A673 (cell line): ENCODE measurements around the gene KIAA0586. TPM values are rescaled to one million over a fixed set of nuclear protein-coding genes. Genes with fewer than 3 reads are reported as not detected.
"Not testable (repeated sequence)": the region's sequence is repeated elsewhere in the genome, so short reads cannot be mapped to it uniquely, and the experiment has no call there.

Source experiments
- BruUV-seq: library from RNA; stranded (reverse); fragments of 400-500 nt; replicated peaks from 2 replicates; lab custom pipeline; 2021; lab: Mats Ljungman, UMichigan
- CTCF ChIA-PET: fragments of 300-600 bp; sonication (Branson Sonifier 250); formaldehyde crosslinking; loops from one replicate; lab custom pipeline; 2022; ENCODE audit warnings: antibody characterized with exemption; lab: Charles Lee
- POLR2A ChIA-PET: fragments of 300-600 bp; sonication (Branson Sonifier 250); formaldehyde crosslinking; loops from one replicate; lab custom pipeline; 2022; ENCODE audit warnings: antibody characterized with exemption; ENCODE audit not compliant: low non-redundant PET; lab: Charles Lee
- DNase-seq: peaks from one replicate; pipeline ENCODE4 v3.0.0-alpha.2; 2015; ENCODE audit warnings: low spot score
- H3K27ac ChIP-seq: fragments of 200-600 bp; sonication (generic); 2 replicates; pipeline ENCODE4 v1.5.1; 2016; ENCODE audit warnings: mixed run types, low read depth, mild to moderate bottlenecking, mixed read lengths, antibody characterized with exemption, low read length; ENCODE audit not compliant: poor library complexity, severe bottlenecking
- H3K27me3 ChIP-seq: fragments of 200-600 bp; sonication (generic); replicated peaks from 2 replicates; pipeline ENCODE4 v1.6.1; 2017; ENCODE audit warnings: mixed run types, low read depth, mild to moderate bottlenecking, mixed read lengths, antibody characterized with exemption, low read length; ENCODE audit not compliant: insufficient read depth, poor library complexity
- H3K36me3 ChIP-seq: fragments of 200-600 bp; sonication (generic); 2 replicates; pipeline ENCODE4 v1.6.1; 2016; ENCODE audit warnings: mixed run types, mild to moderate bottlenecking, mixed read lengths, antibody characterized with exemption, low read length; ENCODE audit not compliant: insufficient read depth, poor library complexity, severe bottlenecking
- H3K4me1 ChIP-seq: fragments of 200-600 bp; sonication (generic); 2 replicates; pipeline ENCODE4 v1.6.1; 2017; ENCODE audit warnings: mixed run types, mild to moderate bottlenecking, mixed read lengths, antibody characterized with exemption, low read length; ENCODE audit not compliant: insufficient read depth, poor library complexity, severe bottlenecking
- H3K4me3 ChIP-seq: fragments of 200-600 bp; sonication (generic); 2 replicates; pipeline ENCODE4 v1.5.1; 2016; ENCODE audit warnings: low read depth, mixed run types, mild to moderate bottlenecking, mixed read lengths, low read length; ENCODE audit not compliant: poor library complexity, severe bottlenecking
- H3K9me3 ChIP-seq: fragments of 200-600 bp; sonication (generic); 2 replicates; pipeline ENCODE4 v1.6.1; 2016; ENCODE audit warnings: mixed run types, low read depth, mild to moderate bottlenecking, mixed read lengths, antibody characterized with exemption, low read length; ENCODE audit not compliant: poor library complexity, severe bottlenecking
- CTCF ChIP-seq: fragments of 300-800, 200-600 bp; sonication (generic); conservative IDR thresholded peaks from 2 replicates; pipeline ENCODE4 v1.5.1; 2017; ENCODE audit warnings: low read depth, mild to moderate bottlenecking, antibody characterized with exemption, low read length, moderate library complexity, mixed read lengths
- EZH2 ChIP-seq: fragments of 200-600 bp; sonication (generic); IDR thresholded peaks from 2 replicates; pipeline ENCODE4 v1.6.1; 2017; ENCODE audit warnings: borderline replicate concordance, low read depth, mild to moderate bottlenecking, mixed read lengths, antibody characterized with exemption, low read length; ENCODE audit not compliant: poor library complexity, severe bottlenecking
- intact Hi-C: fragments of 100-400 bp; cut with micrococcal nuclease; formaldehyde crosslinking; loops from one replicate; pipeline ENCODE4 v1.10.0; 2022; ENCODE audit not compliant: unreplicated experiment
- total RNA-seq: library from RNA; stranded (reverse); gene quantifications from 2 replicates; pipeline ENCODE4 v1.2.3, GENCODE V29; 2021

KIAA0586 gene
- total RNA-seq, 1 experiment from 2014 or later, result 45.3 TPM

- no peak for DNase-seq
- ChIA-PET POLR2A (no interaction called here), CTCF (no interaction called here)
- peaks cover 11% of the 10 kb centered on the region for H3K36me3 ChIP-seq
- BruUV-seq, result no TSS peak
- H3K27me3 ChIP-seq, result no peaks in the 10 kb centered on the region
- TF ChIP-seq EZH2, result no peak
- no peak for TF ChIP-seq CTCF
- no peak overlapping the region for H3K27ac ChIP-seq
- intact Hi-C loops, result no loop called here
- H3K4me3 ChIP-seq, result no peak overlapping the region
- H3K4me1 ChIP-seq, result no peaks in the 10 kb centered on the region
- H3K9me3 ChIP-seq, result no peaks in the 10 kb centered on the region
Measured at GRCh38 chr14:58469309-58469708, 41.8 kb downstream of the KIAA0586 start.

- no peaks in the 10 kb centered on the region for H3K9me3 ChIP-seq
- intact Hi-C loops, result no loop called here
- TF ChIP-seq CTCF (no peak), EZH2 (no peak)
- ChIA-PET CTCF (no interaction called here), POLR2A (interaction anchor here (0.7 kb wide), 1 partner anchor 1866 kb away, joined by 9 read pairs; no protein-coding TSS in a partner anchor)
- H3K4me1 ChIP-seq, result no peaks in the 10 kb centered on the region
- no peak overlapping the region for H3K27ac ChIP-seq
- no TSS peak for BruUV-seq
- H3K4me3 ChIP-seq, result no peak overlapping the region
- no peaks in the 10 kb centered on the region for H3K27me3 ChIP-seq
- peaks cover 5% of the 10 kb centered on the region for H3K36me3 ChIP-seq
- no peak for DNase-seq
Measured at GRCh38 chr14:58476320-58476719, 48.8 kb downstream of the KIAA0586 start.

- CTCF ChIA-PET, result no interaction called here
Measured at GRCh38 chr14:58477653-58478052, 50.1 kb downstream of the KIAA0586 start.

GRCh38 chr14:58478329-58478728, 50.8 kb downstream of the KIAA0586 start:
- CTCF ChIA-PET, BruUV-seq, H3K27me3 ChIP-seq, intact Hi-C loops, POLR2A ChIA-PET, H3K4me1 ChIP-seq, H3K9me3 ChIP-seq, DNase-seq, H3K27ac ChIP-seq, H3K4me3 ChIP-seq: not testable (repeated sequence)
- peaks cover 13% of the 10 kb centered on the region for H3K36me3 ChIP-seq

More at GRCh38 chr14:58477653-58478052, 50.1 kb downstream of the KIAA0586 start:
- Histone ChIP-seq H3K27ac (no peak overlapping the region), H3K9me3 (no peaks in the 10 kb centered on the region), H3K36me3 (peaks cover 8% of the 10 kb centered on the region), H3K27me3 (no peaks in the 10 kb centered on the region), H3K4me3 (no peak overlapping the region), H3K4me1 (no peaks in the 10 kb centered on the region)
- TF ChIP-seq EZH2, result no peak
- no peak for TF ChIP-seq CTCF
- no peak for DNase-seq
- POLR2A ChIA-PET, result no interaction called here
- BruUV-seq, result no TSS peak
- intact Hi-C loops, result no loop called here
